HG03045 (cell line): ENCODE results near the gene BARHL2.

ENCODE experiments used
- ATAC-seq: cut with Tn5 transposase; IDR thresholded peaks from one replicate; pipeline ENCODE4 v1.9.1; 2021; ENCODE audit warnings: mild to moderate bottlenecking, moderate library complexity; ENCODE audit not compliant: unreplicated experiment

BARHL2 gene

GRCh38 chr1:90716552-90717355, at the start of gene BARHL2:
BARHL2 (minus strand) TSS chr1:90717302; CDS start chr1:90717195, 107 bp downstream.
- ATAC-seq: no peak

- ATAC-seq: no peak
Observed at GRCh38 chr1:90763930-90764329, 46.8 kb upstream of the BARHL2 start.

- ATAC-seq: no peak
Observed at GRCh38 chr1:90763506-90763905, 46.4 kb upstream of the BARHL2 start.

GRCh38 chr1:90761781-90762589, 44.9 kb upstream of the BARHL2 start:
- ATAC-seq: no peak

GRCh38 chr1:90761156-90761555, 44.1 kb upstream of the BARHL2 start:
- ATAC-seq: no peak

- no peak for ATAC-seq
Observed at GRCh38 chr1:90753556-90753955, 36.5 kb upstream of the BARHL2 start.

- ATAC-seq: no peak
Observed at GRCh38 chr1:90748668-90749067, 31.6 kb upstream of the BARHL2 start.

GRCh38 chr1:90746857-90747256, 29.8 kb upstream of the BARHL2 start:
- ATAC-seq: no peak

- ATAC-seq: no peak
Observed at GRCh38 chr1:90745972-90746371, 28.9 kb upstream of the BARHL2 start.

- ATAC-seq: no peak
Observed at GRCh38 chr1:90732136-90732535, 15.0 kb upstream of the BARHL2 start.

GRCh38 chr1:90731382-90732050, 14.4 kb upstream of the BARHL2 start:
- ATAC-seq: no peak

- ATAC-seq: no peak
Observed at GRCh38 chr1:90730243-90731022, 13.3 kb upstream of the BARHL2 start.

GRCh38 chr1:90729504-90730242, 12.6 kb upstream of the BARHL2 start:
- no peak for ATAC-seq

GRCh38 chr1:90728502-90729287, 11.6 kb upstream of the BARHL2 start:
- ATAC-seq: no peak

GRCh38 chr1:90727917-90728501, 10.9 kb upstream of the BARHL2 start:
- ATAC-seq: no peak

GRCh38 chr1:90726986-90727480, 9.9 kb upstream of the BARHL2 start:
- no peak for ATAC-seq

GRCh38 chr1:90726425-90726985, 9.4 kb upstream of the BARHL2 start:
- ATAC-seq: no peak

GRCh38 chr1:90725657-90726424, 8.7 kb upstream of the BARHL2 start:
- no peak for ATAC-seq
